ENCODE measurements around the gene VAT1L.

- TF ChIP-seq CTCF (IDR thresholded peaks at IDR 0.05) (no peak), EZH2 (IDR thresholded peaks at IDR 0.05; ENCODE audit: borderline replicate concordance, insufficient read depth, low read depth, low read length, poor library complexity, severe bottlenecking) (no peak)
These were observed 38.9 kb upstream of the VAT1L start for GRCh38 chr16:77749415-77749814.

All from B cell (primary cell).